SJSA1 (cell line): Measurements from ENCODE around the gene CENPT. TPM values are rescaled to one million over a fixed set of nuclear protein-coding genes. Genes with fewer than 3 reads are reported as not detected.

Source experiments
- DNase-seq, 2 experiments: peaks; one replicate each; pipeline ENCODE4 v3.0.0-alpha.2; 2015 to 2020; ENCODE audit warnings: low spot score in 2 of 2, low read depth in 1 of 2
- H3K27ac ChIP-seq: fragments of 250-450 bp; sonication (Bioruptor Pico); 2 replicates; pipeline ENCODE4 v1.5.1; 2020; ENCODE audit warnings: mild to moderate bottlenecking, moderate library complexity
- H3K27me3 ChIP-seq: fragments of 250-450 bp; sonication (Bioruptor Pico); replicated peaks from 2 replicates; pipeline ENCODE4 v1.5.1; 2020; ENCODE audit warnings: mild to moderate bottlenecking, moderate library complexity
- H3K36me3 ChIP-seq: fragments of 250-450 bp; sonication (Bioruptor Pico); 2 replicates; pipeline ENCODE4 v1.5.1; 2020; ENCODE audit warnings: mild to moderate bottlenecking
- H3K4me1 ChIP-seq: fragments of 250-450 bp; sonication (Bioruptor Pico); replicated peaks from 2 replicates; pipeline ENCODE4 v1.6.1; 2021; ENCODE audit warnings: mild to moderate bottlenecking
- H3K4me3 ChIP-seq: fragments of 250-450 bp; sonication (Bioruptor Pico); 2 replicates; pipeline ENCODE4 v1.5.1; 2020; ENCODE audit warnings: mild to moderate bottlenecking
- H3K9me3 ChIP-seq: fragments of 250-450 bp; sonication (Bioruptor Pico); replicated peaks from 2 replicates; pipeline ENCODE4 v1.5.1; 2020; ENCODE audit warnings: mild to moderate bottlenecking
- total RNA-seq: library from RNA; depleted of rRNA; stranded (reverse); fragments of >200 nt; shearing (Covaris generic); gene quantifications from 2 replicates; pipeline ENCODE4 v1.2.3, GENCODE V29; 2014; rRNA removed

CENPT gene, protein sequence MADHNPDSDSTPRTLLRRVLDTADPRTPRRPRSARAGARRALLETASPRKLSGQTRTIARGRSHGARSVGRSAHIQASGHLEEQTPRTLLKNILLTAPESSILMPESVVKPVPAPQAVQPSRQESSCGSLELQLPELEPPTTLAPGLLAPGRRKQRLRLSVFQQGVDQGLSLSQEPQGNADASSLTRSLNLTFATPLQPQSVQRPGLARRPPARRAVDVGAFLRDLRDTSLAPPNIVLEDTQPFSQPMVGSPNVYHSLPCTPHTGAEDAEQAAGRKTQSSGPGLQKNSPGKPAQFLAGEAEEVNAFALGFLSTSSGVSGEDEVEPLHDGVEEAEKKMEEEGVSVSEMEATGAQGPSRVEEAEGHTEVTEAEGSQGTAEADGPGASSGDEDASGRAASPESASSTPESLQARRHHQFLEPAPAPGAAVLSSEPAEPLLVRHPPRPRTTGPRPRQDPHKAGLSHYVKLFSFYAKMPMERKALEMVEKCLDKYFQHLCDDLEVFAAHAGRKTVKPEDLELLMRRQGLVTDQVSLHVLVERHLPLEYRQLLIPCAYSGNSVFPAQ
- 22.4 and 31.9 TPM in 2 replicates for total RNA-seq

DNA sequence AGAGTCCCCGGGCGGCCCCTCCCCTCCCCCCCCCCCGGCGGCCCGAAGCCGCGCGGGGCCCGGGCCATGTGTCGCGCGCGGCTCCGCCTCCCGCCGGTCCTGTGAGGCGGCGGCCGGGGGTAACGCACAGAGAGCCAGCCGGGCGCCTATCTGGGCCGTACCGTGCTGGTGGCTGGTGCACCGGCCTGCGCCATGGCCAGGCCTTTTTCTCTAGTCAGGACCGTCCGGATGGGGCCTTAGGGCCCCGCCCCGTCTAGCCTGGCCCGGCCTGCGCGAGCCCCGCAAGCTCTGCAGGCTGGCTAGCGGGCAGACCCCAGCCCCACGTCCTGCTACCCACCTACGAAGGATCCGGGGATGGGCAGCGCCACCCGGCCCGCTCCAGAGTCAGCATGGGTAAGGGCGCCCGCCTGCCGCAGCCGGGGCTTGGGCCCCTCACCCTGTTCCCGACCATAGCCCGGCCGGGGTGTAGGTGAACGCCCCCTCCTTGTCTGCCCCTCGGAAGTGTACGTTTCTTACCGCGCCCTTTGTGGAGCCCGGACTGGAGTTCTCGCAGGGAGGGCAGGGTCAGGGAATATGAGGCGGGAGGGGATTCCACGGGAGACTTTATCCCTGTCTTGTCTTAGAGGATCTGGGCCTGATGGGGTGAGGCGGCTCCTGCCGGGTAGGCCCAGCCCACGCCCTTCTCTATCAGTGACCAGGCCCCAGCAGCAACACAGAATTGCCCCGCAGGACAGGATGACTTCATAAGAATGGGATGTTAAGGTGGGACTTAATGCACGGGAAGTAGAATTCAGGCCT, at the start of gene CENPT:
CENPT (minus strand) TSS at position 630 of the 798 bp plus-strand sequence. CDS start 13,834 bp downstream, outside the sequence.
- Histone ChIP-seq H3K27ac (peak within 1 kb of the TSS; percentile 76), H3K9me3 (0 out of 2 replicates have a peak, but pooled peaks cover 4% of the 10 kb centered on the region), H3K27me3 (no peaks in the 10 kb centered on the region), H3K4me3 (peak within 1 kb of the TSS; percentile 93), H3K36me3 (peaks cover 48% of the 10 kb centered on the region), H3K4me1 (peaks cover 39% of the 10 kb centered on the region)
- DNase-seq = peak; percentile 64 to 73

DNA sequence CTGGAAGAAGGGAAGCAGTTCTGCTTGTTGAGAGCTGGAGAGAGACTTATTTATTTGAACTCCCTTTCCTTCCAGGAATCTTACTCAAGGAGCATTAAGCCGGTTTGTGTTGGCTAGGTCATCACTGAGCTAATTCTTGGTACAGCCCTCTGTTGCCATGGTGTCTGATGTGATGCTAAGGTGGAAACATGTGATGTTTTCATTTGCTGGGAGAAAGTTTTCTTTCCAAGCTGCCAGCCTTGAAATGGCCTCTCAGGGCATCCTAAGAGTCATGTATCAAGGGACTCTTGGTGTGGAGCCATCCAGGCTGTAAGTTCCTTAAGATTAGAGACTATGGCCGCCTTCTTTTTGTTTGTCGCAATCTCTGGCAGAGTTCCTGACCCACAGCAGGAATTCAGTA, 49.7 kb upstream of the CENPT start:
- peaks cover 18% of the 10 kb centered on the region for H3K36me3 ChIP-seq
- DNase-seq = no peak
- H3K4me3 ChIP-seq = no peak overlapping the region
- no peak overlapping the region for H3K27ac ChIP-seq
- peaks cover 18% of the 10 kb centered on the region for H3K4me1 ChIP-seq
- peaks cover 5% of the 10 kb centered on the region; the same call in 1 of the 2 replicates for H3K9me3 ChIP-seq
- H3K27me3 ChIP-seq = no peaks in the 10 kb centered on the region

DNA sequence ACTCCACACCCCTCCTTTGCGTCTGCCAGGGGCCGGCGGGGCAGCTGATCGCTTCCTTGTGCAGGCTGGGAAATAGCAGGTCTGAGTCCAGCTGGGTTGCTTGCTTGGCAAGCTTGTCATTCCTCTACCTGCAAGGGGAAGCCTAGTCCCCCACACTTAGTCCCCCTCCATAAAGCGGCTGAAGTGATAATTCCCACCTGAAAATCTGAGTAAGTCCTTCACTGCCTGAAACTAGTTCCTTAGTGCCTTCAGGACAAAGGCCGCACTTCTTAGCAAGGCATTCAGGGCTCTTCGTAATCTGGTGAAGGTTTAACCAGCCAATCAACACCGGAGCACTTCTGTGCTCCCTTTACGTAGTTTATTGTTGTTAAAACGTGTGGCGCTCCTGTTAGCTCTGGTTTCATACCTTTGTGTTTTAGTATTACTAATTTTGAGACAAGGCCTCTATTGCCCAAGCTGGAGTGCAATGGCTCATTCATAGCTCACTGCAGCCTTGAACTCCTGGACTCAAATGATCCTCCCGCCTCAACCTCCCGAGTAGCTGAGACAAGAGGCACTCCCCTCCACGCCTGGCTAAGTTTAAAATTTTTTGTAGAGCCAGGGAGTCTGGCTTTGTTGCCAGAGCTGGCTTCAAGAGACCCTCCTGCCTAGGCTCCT, 46.4 kb upstream of the CENPT start:
- Histone ChIP-seq H3K27me3 (no peaks in the 10 kb centered on the region), H3K27ac (peak overlapping the region; percentile 91), H3K36me3 (peaks cover 15% of the 10 kb centered on the region), H3K4me3 (peak overlapping the region; percentile 100), H3K9me3 (peaks cover 5% of the 10 kb centered on the region; the same call in 1 of the 2 replicates), H3K4me1 (peaks cover 18% of the 10 kb centered on the region)
- no peak for DNase-seq

DNA sequence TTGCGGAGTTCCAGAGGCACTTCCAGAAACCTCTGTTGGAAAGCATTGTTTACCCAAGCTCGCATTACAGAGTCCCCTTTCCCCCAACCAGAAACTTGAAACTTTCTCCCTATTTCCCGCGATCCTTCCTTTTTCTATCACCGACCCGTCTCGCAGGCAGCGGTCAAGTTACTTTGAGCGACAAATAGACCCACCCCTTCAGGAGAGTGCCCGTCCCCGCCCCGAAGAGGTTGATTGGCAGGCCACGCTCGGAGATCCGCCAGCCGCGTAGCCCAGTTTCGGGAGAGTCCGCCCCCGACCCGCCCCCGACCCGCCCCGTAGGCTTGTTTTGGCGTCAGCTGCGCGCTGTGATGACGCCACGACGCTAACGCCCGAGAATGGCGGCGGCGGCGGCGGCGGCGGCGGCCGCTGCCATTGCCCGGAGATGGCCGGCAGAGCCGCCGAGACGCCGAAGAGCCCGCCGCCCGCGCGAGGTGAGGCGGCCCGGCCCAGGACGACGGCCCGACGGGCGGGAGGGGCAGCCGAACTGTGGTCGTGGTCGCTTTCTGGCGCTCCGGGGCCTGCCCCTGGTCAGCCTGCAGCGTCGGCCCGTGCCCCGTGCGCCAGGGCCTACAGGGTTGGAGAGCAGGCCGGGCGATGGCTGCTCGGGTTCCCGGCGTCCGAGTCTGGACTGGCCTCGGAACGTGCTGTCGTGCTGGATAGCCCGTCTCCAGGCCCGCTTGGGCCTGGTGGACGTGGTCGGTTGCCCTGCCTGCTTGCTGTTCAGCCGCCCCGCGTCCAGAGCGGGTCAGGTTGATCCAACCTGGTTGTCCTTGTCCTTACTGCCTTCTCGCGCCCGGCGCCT, 45.6 kb upstream of the CENPT start, which contains the start of gene PSKH1:
PSKH1 (plus strand) TSS at position 356 of the 844 bp plus-strand sequence. CDS start 15,496 bp downstream, outside the sequence.
- H3K4me3 ChIP-seq = peak within 1 kb of the TSS; percentile 100
- H3K36me3 ChIP-seq = peaks cover 15% of the 10 kb centered on the region
- peak; percentile 88 to 97 for DNase-seq
- peaks cover 18% of the 10 kb centered on the region for H3K4me1 ChIP-seq
- H3K27me3 ChIP-seq = no peaks in the 10 kb centered on the region
- H3K27ac ChIP-seq = peak within 1 kb of the TSS; percentile 91
- peaks cover 5% of the 10 kb centered on the region; the same call in 1 of the 2 replicates for H3K9me3 ChIP-seq

DNA sequence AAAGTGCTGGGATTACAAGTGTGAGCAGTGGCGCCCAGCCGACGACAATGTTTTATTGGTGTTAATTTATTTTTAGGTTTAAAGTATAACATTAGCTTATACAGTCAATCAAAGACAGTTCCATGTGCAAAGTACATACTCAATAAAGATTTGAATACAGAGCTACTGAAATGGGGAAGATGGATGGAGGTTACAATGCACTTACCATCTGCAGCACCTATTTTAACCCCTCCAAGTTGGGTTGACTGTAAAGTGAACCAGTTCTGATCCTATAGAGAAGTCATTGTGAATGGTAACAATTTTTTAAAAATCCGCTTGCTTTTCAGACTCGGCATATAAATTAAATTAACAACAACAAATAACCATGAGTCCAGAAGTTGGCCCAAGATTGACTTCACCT, 44.9 kb upstream of the CENPT start:
- H3K9me3 ChIP-seq = peaks cover 5% of the 10 kb centered on the region; the same call in 1 of the 2 replicates
- DNase-seq = no peak
- H3K4me3 ChIP-seq = peak overlapping the region; percentile 100
- H3K27me3 ChIP-seq = no peaks in the 10 kb centered on the region
- peaks cover 15% of the 10 kb centered on the region for H3K36me3 ChIP-seq
- peak overlapping the region; percentile 10; the same call in 1 of the 2 replicates for H3K27ac ChIP-seq
- peaks cover 18% of the 10 kb centered on the region for H3K4me1 ChIP-seq

DNA sequence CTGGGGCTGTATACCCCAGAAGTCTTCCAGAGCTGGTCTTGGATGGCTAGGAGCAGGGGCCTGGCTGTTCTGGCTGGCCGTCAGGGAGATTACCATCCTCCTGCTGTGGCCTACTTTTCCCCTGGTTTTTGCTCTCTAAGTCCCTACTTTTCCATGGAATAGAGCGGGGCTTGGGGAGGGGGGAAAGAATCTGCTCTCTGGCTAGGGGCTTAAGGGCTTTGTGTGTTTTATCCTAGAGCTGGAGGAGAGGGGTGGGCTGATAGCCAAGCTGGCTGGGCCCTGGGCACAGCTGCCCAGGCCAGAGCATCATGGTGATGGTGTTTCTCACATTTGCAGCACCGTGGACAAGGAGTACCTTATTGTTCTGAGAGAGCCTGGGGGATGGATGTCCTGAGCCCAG, 40.8 kb upstream of the CENPT start:
- Histone ChIP-seq H3K9me3 (peaks cover 2% of the 10 kb centered on the region; the same call in 1 of the 2 replicates), H3K4me1 (peaks cover 7% of the 10 kb centered on the region), H3K36me3 (peaks cover 31% of the 10 kb centered on the region), H3K27ac (no peak overlapping the region), H3K4me3 (no peak overlapping the region), H3K27me3 (no peaks in the 10 kb centered on the region)
- DNase-seq = no peak

DNA sequence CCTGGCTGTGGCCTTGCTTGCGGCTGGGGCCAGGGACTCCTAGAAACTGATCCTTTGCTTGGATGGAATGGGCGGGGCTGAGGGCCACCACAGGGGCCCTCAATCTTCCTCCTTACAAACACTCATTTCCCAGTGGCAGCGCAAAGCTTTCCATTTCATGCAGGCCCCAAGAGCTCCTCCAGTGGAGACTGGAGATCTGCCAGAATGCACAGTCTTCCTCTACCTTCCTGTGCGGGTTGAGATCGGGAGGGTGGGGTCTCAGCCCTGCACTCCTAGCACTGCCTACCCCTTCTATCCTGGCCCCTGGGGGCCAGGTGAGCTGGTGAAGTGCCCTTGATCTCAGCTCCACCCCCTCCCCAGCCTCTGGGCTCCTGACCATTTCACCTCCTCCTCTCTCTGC, 38.9 kb upstream of the CENPT start:
- no peak for DNase-seq
- Histone ChIP-seq H3K36me3 (peaks cover 47% of the 10 kb centered on the region), H3K9me3 (no peaks in the 10 kb centered on the region), H3K27me3 (no peaks in the 10 kb centered on the region), H3K27ac (no peak overlapping the region), H3K4me3 (no peak overlapping the region), H3K4me1 (no peaks in the 10 kb centered on the region)

DNA sequence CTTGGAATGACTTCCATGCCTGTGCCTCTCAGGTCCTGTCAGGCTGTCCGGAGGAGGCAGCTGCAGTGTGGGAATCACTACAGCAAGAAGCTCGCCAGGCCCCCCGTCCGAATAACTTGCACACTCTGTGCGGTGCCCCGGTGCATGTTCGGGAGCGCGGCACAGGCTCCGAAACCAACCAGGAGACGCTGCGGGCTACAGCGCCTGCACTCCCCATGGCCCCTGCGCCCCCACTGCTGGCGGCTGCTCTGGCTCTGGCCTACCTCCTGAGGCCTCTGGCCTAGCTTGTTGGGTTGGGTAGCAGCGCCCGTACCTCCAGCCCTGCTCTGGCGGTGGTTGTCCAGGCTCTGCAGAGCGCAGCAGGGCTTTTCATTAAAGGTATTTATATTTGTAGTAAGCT, 38.5 kb upstream of the CENPT start:
- no peaks in the 10 kb centered on the region for H3K27me3 ChIP-seq
- no peak overlapping the region for H3K4me3 ChIP-seq
- no peaks in the 10 kb centered on the region for H3K4me1 ChIP-seq
- no peak overlapping the region for H3K27ac ChIP-seq
- H3K36me3 ChIP-seq = peaks cover 52% of the 10 kb centered on the region
- DNase-seq = no peak
- no peaks in the 10 kb centered on the region for H3K9me3 ChIP-seq

DNA sequence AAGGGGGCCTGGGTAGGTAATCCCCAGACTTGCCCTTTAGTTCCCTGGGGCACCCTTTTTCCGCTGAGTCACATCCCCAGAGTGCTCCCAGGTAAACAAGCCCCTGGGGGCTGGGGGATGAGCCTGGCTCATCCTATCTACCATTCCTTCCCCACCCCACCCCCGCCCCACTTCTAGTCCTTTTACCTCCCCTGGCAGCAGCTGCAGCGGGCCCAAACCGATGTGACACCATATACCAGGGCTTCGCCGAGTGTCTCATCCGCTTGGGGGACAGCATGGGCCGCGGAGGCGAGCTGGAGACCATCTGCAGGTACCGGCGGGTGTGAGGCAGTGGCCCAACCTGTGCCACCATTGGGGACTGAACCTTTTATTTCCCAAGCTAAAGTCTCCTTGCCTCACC, 38.1 kb upstream of the CENPT start:
- peaks cover 56% of the 10 kb centered on the region for H3K36me3 ChIP-seq
- DNase-seq = no peak

DNA sequence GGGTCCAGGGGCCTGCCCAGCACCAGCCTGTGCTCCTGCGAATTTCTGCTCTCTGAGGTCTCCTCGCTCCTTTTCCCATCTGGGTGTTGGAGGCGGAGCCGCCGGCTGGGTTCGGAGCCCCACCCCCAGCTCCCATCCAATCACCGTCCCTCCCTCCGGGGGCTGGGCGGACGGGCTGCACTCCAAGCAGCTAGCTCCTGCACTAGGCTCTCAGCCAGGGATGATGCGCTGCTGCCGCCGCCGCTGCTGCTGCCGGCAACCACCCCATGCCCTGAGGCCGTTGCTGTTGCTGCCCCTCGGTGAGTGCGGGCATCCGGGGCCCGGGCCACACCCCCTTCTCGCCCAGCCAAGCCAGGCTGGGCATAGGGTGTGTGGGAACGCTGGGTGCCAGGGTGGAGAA, 37.2 kb upstream of the CENPT start, which contains the start of gene NRN1L:
NRN1L (plus strand) TSS at position 202 of the 400 bp plus-strand sequence; CDS start at position 221, 19 bp downstream.
- no peaks in the 10 kb centered on the region for H3K27me3 ChIP-seq
- no peaks in the 10 kb centered on the region for H3K4me1 ChIP-seq
- no peaks in the 10 kb centered on the region for H3K9me3 ChIP-seq
- no peak within 1 kb of the TSS for H3K27ac ChIP-seq
- H3K4me3 ChIP-seq = no peak within 1 kb of the TSS
- no peak for DNase-seq
- H3K36me3 ChIP-seq = peaks cover 64% of the 10 kb centered on the region

More for the DNA sequence above, 38.1 kb upstream of the CENPT start:
- H3K4me1 ChIP-seq = no peaks in the 10 kb centered on the region
- no peak overlapping the region for H3K27ac ChIP-seq
- no peaks in the 10 kb centered on the region for H3K27me3 ChIP-seq
- H3K4me3 ChIP-seq = no peak overlapping the region
- no peaks in the 10 kb centered on the region for H3K9me3 ChIP-seq

DNA sequence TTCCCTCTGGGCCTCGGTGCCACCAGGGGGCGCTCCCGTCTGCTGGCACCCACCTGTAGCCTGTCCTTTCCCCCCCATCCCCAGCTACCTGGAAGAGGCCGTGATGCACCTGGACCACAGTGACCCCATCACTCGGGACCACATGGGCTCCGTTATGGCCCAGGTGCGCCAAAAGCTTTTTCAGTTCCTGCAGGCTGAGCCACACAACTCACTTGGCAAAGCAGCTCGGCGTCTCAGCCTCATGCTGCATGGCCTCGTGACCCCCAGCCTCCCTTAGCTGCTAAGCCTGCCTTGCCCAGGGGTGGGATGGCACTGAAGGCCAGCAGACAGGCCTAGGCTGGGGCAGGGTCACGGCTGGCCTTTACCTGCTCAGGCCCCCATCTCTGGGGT, 36.4 kb upstream of the CENPT start:
- H3K4me1 ChIP-seq = no peaks in the 10 kb centered on the region
- H3K36me3 ChIP-seq = peaks cover 73% of the 10 kb centered on the region
- DNase-seq = peak; percentile 37 to 63
- H3K27me3 ChIP-seq = no peaks in the 10 kb centered on the region
- no peaks in the 10 kb centered on the region for H3K9me3 ChIP-seq
- H3K27ac ChIP-seq = no peak overlapping the region
- H3K4me3 ChIP-seq = no peak overlapping the region

DNA sequence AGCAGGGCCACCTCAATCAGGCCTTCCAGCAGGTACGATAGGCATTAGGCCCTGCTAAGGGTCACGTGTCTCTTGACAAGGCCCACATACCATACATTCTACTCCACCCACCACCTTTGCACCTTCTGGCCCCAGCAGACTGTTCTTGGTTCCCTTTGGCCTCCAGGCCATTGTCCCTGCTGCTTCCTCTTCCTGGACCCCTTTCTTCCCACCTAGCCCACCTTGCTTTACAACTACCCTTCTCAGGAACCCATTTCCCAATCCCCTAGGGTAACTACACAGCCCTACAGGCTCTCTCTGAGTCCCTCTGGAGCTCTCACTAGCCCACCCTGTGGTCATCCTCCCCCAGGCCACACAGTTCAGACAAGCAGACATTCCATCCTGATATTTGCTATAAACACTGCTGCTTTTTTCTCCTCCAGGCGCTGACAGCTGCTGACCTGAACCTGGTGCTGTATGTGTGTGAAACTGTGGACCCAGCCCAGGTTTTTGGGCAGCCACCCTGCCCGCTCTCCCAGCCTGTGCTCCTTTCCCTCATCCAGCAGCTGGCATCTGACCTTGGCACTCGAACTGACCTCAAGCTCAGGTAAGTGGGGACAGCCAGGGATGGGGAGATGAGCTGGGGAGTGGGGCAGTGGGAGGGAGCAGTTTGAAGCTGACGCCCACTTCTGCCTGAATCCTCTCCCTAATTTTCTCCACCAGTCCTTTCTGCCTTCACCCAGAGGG, 35.8 kb upstream of the CENPT start:
- Histone ChIP-seq H3K27me3 (no peaks in the 10 kb centered on the region), H3K4me1 (no peaks in the 10 kb centered on the region), H3K4me3 (no peak overlapping the region), H3K9me3 (no peaks in the 10 kb centered on the region), H3K27ac (no peak overlapping the region), H3K36me3 (peaks cover 78% of the 10 kb centered on the region)
- DNase-seq = no peak
